Activated CD4-positive, alpha-beta memory T cell treated with anti-CD3 and anti-CD28 coated beads for 36 hours (primary cell): ENCODE results near the gene GLP1R. TPM values are rescaled to one million over a fixed set of nuclear protein-coding genes. Genes with fewer than 3 reads are reported as not detected.

Source experiments
- CTCF ChIA-PET: fragments of 350-600 bp; sonication (Branson Sonifier 250); formaldehyde crosslinking; loops from one replicate; lab custom pipeline; 2021; ENCODE audit warnings: antibody characterized with exemption, inconsistent platforms; lab: Charles Lee
- POLR2A ChIA-PET: fragments of 350-600 bp; sonication (Branson Sonifier 250); formaldehyde crosslinking; loops from one replicate; lab custom pipeline; 2021; ENCODE audit warnings: antibody characterized with exemption; lab: Charles Lee
- DNase-seq: peaks from one replicate; pipeline ENCODE4 v3.0.0-alpha.2; 2020
- H3K27ac Mint-ChIP-seq: one replicate; pipeline ENCODE4 v1.8.0; 2021; ENCODE audit warnings: mixed read lengths
- H3K27me3 Mint-ChIP-seq: one replicate; pipeline ENCODE4 v1.8.0; 2021; ENCODE audit warnings: mixed read lengths
- H3K36me3 Mint-ChIP-seq: one replicate; pipeline ENCODE4 v1.8.0; 2021; ENCODE audit warnings: mixed read lengths
- H3K4me1 Mint-ChIP-seq: one replicate; pipeline ENCODE4 v1.8.0; 2021; ENCODE audit warnings: low read depth, mixed read lengths
- H3K4me3 Mint-ChIP-seq: one replicate; pipeline ENCODE4 v1.8.0; 2021; ENCODE audit warnings: mild to moderate bottlenecking, mixed read lengths
- H3K9me3 Mint-ChIP-seq: one replicate; pipeline ENCODE4 v1.8.0; 2021; ENCODE audit warnings: mixed read lengths
- intact Hi-C: fragments of 100-400 bp; cut with micrococcal nuclease; formaldehyde crosslinking; loops from one replicate; pipeline ENCODE4 v1.15.1; 2023
- total RNA-seq, 2 experiments: library from RNA; stranded (reverse); gene quantifications; one replicate each; pipeline ENCODE4 v1.2.3, GENCODE V29; 2021

GLP1R gene
- total RNA-seq, 2 experiments from 2014 or later, result 0.07 TPM; not detected in 1

DNA sequence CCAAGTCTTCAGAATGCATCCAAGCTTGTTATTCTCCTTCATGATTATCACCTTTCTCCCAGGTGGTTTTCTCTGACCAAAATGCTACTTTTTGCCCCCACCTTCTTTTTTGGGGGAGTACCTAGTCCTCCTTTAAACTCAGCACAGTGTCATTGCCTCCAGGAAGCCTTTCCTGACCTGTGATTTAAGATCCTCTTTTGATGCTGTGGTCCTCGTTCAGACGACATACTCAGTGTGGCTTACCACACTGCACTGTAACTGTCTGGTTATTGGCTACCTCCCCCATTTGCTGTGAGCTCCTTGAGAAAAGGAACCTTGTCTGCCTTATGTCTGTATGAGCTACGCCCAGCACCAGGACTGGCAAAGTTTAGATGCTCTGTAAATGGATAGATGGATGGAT is 51.8 kb downstream of the GLP1R start:
- intact Hi-C loops, result loop anchor here (5.0 kb wide), 1 partner anchor 73 kb away; no protein-coding TSS in a partner anchor
- CTCF ChIA-PET, result interaction anchor here (1.4 kb wide), 1 partner anchor 228 kb away, joined by 4 read pairs; no protein-coding TSS in a partner anchor
- DNase-seq, result peak; percentile 30
- Mint-ChIP-seq H3K4me3 (no peak overlapping the region), H3K9me3 (no peaks in the 10 kb centered on the region), H3K27me3 (no peaks in the 10 kb centered on the region), H3K27ac (no peak overlapping the region), H3K36me3 (peaks cover 19% of the 10 kb centered on the region), H3K4me1 (peaks cover 4% of the 10 kb centered on the region)
- POLR2A ChIA-PET, result no interaction called here

DNA sequence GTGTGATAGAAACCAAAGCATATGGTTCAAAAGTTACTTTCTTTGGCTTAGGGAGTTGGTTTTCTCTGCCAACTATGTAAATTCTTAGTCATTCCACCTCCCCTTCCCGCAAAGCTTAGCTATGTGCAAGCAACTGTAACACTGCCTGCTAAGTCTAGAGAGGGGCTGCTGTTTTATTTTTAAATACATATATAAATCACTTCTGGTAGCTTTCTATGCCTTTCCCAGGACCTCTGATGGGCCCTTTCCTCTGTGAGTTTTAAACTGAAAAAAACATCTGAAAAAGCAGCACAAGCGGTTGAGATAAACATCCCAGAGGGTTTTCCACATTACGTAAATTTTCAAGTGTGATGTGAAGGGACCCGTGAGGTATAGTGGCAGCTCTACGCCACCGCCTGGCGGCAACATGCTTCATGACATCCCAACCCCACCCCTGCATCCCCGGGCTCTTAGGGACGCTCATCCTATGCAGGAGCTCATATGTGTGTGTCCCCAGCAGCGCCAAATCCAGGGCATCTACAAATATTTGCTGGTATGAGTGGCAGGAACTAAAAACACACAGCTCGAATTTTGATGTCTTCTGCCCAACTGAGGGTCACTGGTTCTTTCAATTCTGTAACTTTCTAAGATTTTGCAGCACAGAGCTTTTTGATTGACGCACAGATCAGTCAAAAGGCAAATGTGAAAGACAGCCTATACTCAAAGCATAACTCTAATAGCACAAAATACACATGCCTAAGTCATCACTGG is 53.7 kb downstream of the GLP1R start:
- intact Hi-C loops, result loop anchor here (1.0 to 5.0 kb wide), 2 partner anchors 9 to 75 kb away; no protein-coding TSS in a partner anchor
- peaks cover 11% of the 10 kb centered on the region for H3K4me1 Mint-ChIP-seq
- peak; percentile 31 for DNase-seq
- H3K4me3 Mint-ChIP-seq, result no peak overlapping the region
- H3K9me3 Mint-ChIP-seq, result no peaks in the 10 kb centered on the region
- H3K36me3 Mint-ChIP-seq, result peaks cover 28% of the 10 kb centered on the region
- no peak overlapping the region for H3K27ac Mint-ChIP-seq
- H3K27me3 Mint-ChIP-seq, result no peaks in the 10 kb centered on the region
- ChIA-PET POLR2A (interaction anchor here (0.6 to 1.4 kb wide), 3 partner anchors 12 to 161 kb away, joined by 3 to 5 read pairs (median 3); no protein-coding TSS in a partner anchor), CTCF (interaction anchor here (1.2 to 2.0 kb wide), 3 partner anchors 105 to 230 kb away, joined by 3 to 8 read pairs (median 6); no protein-coding TSS in a partner anchor)

DNA sequence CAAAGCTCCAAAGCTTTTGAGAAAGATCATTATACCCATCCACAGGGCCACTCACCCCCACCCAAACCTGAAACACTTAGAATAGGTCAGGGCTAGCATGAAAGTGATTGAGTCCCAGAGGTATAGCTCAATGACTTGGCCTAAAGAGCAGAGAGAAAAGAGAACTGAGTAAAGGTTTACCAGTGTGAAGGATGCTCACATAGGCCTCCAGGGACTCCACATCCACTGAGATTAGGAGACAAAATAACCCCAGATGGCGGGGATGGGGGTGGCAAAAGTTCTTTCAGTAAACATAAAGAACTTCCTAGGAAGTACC is 54.2 kb downstream of the GLP1R start:
- DNase-seq, result no peak
- intact Hi-C loops, result loop anchor here (1.0 to 5.0 kb wide), 2 partner anchors 9 to 75 kb away; no protein-coding TSS in a partner anchor
- H3K4me1 Mint-ChIP-seq, result peaks cover 11% of the 10 kb centered on the region
- no peaks in the 10 kb centered on the region for H3K27me3 Mint-ChIP-seq
- H3K9me3 Mint-ChIP-seq, result no peaks in the 10 kb centered on the region
- H3K27ac Mint-ChIP-seq, result no peak overlapping the region
- peaks cover 28% of the 10 kb centered on the region for H3K36me3 Mint-ChIP-seq
- no peak overlapping the region for H3K4me3 Mint-ChIP-seq
- POLR2A ChIA-PET, result interaction anchor here (0.6 to 1.4 kb wide), 2 partner anchors 11 to 162 kb away, joined by 3 to 5 read pairs; no protein-coding TSS in a partner anchor
- CTCF ChIA-PET, result interaction anchor here (1.2 to 2.0 kb wide), 3 partner anchors 106 to 230 kb away, joined by 3 to 8 read pairs (median 6); no protein-coding TSS in a partner anchor

DNA sequence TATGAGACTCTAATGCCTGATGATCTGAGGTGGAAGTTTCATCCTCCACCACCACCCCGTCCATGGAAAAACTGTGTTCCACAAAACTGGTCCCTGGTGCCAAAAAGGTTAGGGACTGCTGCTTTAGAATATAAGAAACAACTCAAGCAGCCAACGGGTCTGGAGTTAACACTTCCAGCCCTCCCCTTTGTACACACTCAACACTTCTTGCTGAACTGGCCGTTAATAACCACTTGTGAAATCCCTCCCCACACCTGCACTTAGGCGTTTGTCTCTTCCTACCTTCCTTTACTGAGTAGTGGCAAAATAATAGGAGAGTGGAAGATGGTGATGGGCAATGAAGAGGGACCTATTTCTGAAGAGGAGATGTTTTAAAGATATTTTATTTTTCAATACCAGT is 55.9 kb downstream of the GLP1R start:
- Mint-ChIP-seq H3K4me3 (no peak overlapping the region), H3K4me1 (peaks cover 14% of the 10 kb centered on the region), H3K27ac (no peak overlapping the region), H3K9me3 (no peaks in the 10 kb centered on the region), H3K36me3 (peaks cover 35% of the 10 kb centered on the region), H3K27me3 (no peaks in the 10 kb centered on the region)
- DNase-seq, result no peak
- intact Hi-C loops, result loop anchor here (5.0 kb wide), 1 partner anchor 77 kb away; no protein-coding TSS in a partner anchor
- CTCF ChIA-PET, result no interaction called here
- POLR2A ChIA-PET, result no interaction called here

DNA sequence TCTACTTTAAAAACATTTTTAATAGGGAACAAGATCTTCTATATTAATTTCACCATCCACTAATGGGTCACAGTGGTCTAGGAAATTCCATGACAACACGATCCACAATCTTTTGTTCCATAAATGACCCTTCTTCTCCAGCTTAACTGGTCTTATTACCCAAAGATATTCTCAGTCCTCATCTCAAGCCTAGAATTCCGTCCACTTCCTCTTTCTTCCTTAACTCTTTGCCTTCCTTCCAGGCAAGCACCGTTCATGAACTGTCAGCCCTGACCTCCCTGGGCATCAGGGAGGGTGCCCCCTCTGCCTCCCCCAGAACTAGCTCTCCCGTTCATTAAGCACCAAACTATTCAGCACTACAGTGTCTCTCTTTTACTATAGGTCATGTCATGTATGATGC is 58.5 kb downstream of the GLP1R start:
- CTCF ChIA-PET, result no interaction called here

DNA sequence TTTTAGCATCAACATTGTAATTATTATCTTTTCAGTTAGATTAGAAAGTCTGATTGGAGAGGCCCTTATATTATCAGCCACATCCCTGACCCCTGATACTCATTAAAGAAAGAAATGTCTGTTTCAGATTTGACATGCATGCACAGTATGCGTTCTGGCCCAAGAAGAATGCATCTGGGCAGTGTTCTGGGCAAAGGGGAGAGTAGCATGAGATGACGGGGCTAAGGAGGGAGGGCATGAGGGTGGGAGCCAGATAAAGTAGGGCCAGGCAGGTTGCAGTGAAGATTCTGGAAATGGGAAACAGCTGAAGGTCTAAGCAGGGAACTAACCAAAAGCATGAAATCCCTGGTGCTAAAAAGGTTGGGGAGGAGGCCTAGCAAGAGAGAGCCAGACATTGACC is 59.1 kb downstream of the GLP1R start:
- DNase-seq, result no peak
- peaks cover 37% of the 10 kb centered on the region for H3K4me1 Mint-ChIP-seq
- H3K27ac Mint-ChIP-seq, result no peak overlapping the region
- POLR2A ChIA-PET, result no interaction called here
- H3K27me3 Mint-ChIP-seq, result no peaks in the 10 kb centered on the region
- H3K9me3 Mint-ChIP-seq, result no peaks in the 10 kb centered on the region
- H3K4me3 Mint-ChIP-seq, result no peak overlapping the region
- peaks cover 38% of the 10 kb centered on the region for H3K36me3 Mint-ChIP-seq
- intact Hi-C loops, result no loop called here
- CTCF ChIA-PET, result no interaction called here

More for the DNA sequence above, 58.5 kb downstream of the GLP1R start:
- Mint-ChIP-seq H3K27ac (no peak overlapping the region), H3K27me3 (no peaks in the 10 kb centered on the region), H3K4me3 (no peak overlapping the region), H3K36me3 (peaks cover 38% of the 10 kb centered on the region), H3K9me3 (no peaks in the 10 kb centered on the region), H3K4me1 (peaks cover 31% of the 10 kb centered on the region)
- POLR2A ChIA-PET, result no interaction called here
- intact Hi-C loops, result no loop called here
- no peak for DNase-seq

DNA sequence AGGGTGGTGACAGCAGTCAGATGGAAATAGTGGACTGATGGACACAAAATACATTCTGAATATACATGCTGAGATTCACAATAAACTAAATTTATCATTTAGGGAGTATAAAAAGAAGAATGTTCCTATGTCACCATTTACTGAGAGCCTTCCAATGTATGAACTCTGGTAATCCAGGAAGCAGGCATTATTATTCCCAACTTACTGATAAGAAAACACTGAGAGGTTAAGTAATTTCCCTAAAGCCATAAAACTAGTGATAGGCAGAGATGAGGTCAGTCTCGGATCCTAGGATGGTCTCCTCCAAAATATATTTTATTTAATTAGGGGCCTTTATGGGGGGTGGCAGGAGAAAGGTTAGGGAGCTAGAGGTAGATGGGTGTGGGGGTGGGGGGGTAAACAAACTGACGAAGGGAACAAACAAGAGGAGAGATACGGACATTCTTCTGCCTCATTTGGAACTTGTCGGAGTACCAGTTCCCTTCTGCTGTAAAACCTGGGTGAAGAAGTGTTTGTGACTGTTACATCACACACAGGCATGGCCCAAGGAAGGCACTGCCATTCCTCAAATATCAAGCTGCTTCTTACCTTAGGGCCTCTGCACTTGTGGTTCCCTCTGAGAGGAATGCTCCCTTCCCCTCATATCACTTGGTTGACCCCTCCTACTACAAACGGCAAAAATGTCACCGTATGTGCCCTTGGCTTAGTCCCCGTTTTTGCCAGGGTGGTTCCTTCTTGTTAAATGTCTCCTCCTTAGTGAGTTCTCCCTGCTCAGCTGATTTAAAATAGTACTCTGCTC is 59.7 kb downstream of the GLP1R start:
- Mint-ChIP-seq H3K27me3 (no peaks in the 10 kb centered on the region), H3K4me3 (no peak overlapping the region), H3K36me3 (peaks cover 35% of the 10 kb centered on the region), H3K9me3 (no peaks in the 10 kb centered on the region), H3K27ac (no peak overlapping the region), H3K4me1 (peaks cover 42% of the 10 kb centered on the region)
- intact Hi-C loops, result no loop called here
- ChIA-PET CTCF (no interaction called here), POLR2A (no interaction called here)
- DNase-seq, result no peak

DNA sequence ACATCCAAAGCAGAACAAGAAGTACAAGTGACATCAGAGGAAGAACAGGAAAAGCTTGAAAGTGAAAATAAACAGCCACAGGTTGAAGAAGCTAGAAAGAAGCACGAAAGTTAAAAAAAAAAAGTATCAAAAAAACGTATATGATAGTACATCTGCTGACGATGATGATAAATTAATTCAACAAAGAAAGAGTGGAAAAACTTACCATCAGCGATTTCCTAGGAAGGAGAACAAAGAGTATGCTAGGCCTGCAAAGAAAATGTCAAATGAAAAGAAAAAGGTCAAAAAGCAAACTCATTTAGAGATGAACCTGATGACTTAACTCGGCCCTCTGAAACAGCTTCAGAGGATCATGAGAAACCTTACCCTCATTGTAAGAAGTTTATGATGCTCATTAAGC is 62.7 kb downstream of the GLP1R start:
- no peak for DNase-seq
- Mint-ChIP-seq H3K27ac (peak overlapping the region; percentile 89), H3K36me3 (peaks cover 16% of the 10 kb centered on the region), H3K9me3 (no peaks in the 10 kb centered on the region), H3K27me3 (no peaks in the 10 kb centered on the region), H3K4me1 (peaks cover 62% of the 10 kb centered on the region), H3K4me3 (peak overlapping the region; percentile 68)
- POLR2A ChIA-PET, result no interaction called here
- intact Hi-C loops, result loop anchor here (1.0 to 10.0 kb wide), 4 partner anchors 9 to 1294 kb away; partner anchors contain the start of gene ZFAND3
- CTCF ChIA-PET, result interaction anchor here (1.2 to 1.6 kb wide), 2 partner anchors 23 to 49 kb away, joined by 5 to 8 read pairs; no protein-coding TSS in a partner anchor

DNA sequence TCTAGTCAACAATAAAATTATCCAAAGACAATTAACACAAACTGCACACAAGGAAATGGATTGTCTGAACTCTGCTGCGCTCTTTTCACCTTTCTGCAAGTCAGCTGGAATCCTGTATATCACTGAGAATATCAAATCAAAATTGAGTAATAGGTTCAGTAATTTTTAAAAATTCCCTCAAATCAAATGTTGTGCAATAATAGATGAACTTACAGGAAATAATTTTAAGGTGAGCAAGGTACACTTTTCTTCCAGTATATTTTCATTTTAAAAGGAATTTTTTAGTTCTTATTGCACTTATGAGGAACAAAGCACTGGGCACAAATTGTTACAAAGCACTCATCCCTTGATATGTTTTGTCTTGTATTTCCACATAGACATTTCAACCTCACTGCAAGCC is 65.2 kb downstream of the GLP1R start:
- Mint-ChIP-seq H3K27ac (peak overlapping the region; percentile 96), H3K9me3 (no peaks in the 10 kb centered on the region), H3K4me3 (peak overlapping the region; percentile 95), H3K36me3 (peaks cover 10% of the 10 kb centered on the region), H3K27me3 (no peaks in the 10 kb centered on the region), H3K4me1 (peaks cover 59% of the 10 kb centered on the region)
- intact Hi-C loops, result loop anchor here (1.0 to 10.0 kb wide), 6 partner anchors 115 to 1959 kb away; partner anchors contain the start of genes GLO1, KCNK5, NFYA and OARD1
- ChIA-PET POLR2A (interaction anchor here (0.7 kb wide), 1 partner anchor 11 kb away, joined by 3 read pairs; no protein-coding TSS in a partner anchor), CTCF (interaction anchor here (1.4 to 1.7 kb wide), 2 partner anchors 189 to 191 kb away, joined by 4 to 6 read pairs; no protein-coding TSS in a partner anchor)
- DNase-seq, result no peak

DNA sequence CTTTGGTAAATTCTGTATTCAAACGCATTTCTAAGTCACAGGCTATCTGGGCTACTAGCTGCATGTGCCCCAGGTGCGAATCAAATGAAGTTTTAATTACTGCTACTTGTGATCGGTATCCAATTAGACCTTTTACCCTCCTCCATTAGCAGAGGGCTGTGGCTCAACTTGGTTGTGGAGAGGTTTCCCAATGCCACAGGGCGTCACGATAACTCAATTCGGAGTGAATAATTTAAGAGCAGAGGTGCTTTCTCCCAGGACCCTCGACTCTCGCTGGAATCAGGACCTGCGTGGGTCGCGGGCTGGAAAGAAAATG is 65.8 kb downstream of the GLP1R start:
- CTCF ChIA-PET, result interaction anchor here (0.9 to 1.7 kb wide), 4 partner anchors 118 to 242 kb away, joined by 3 to 6 read pairs (median 4); no protein-coding TSS in a partner anchor

More for the DNA sequence above, 65.8 kb downstream of the GLP1R start:
- POLR2A ChIA-PET, result interaction anchor here (0.7 to 1.2 kb wide), 2 partner anchors 12 to 38 kb away, joined by 3 to 4 read pairs; no protein-coding TSS in a partner anchor
- peak overlapping the region; percentile 96 for H3K27ac Mint-ChIP-seq
- peaks cover 5% of the 10 kb centered on the region for H3K36me3 Mint-ChIP-seq
- no peaks in the 10 kb centered on the region for H3K27me3 Mint-ChIP-seq
- H3K4me1 Mint-ChIP-seq, result peaks cover 56% of the 10 kb centered on the region
- intact Hi-C loops, result loop anchor here (1.0 to 10.0 kb wide), 6 partner anchors 114 to 1958 kb away; partner anchors contain the start of genes GLO1, KCNK5, NFYA and OARD1
- H3K9me3 Mint-ChIP-seq, result no peaks in the 10 kb centered on the region
- H3K4me3 Mint-ChIP-seq, result peak overlapping the region; percentile 95
- DNase-seq, result no peak
